A673 (cell line): Measurements from ENCODE around the gene TRAF1. TPM values are rescaled to one million over a fixed set of nuclear protein-coding genes. Genes with fewer than 3 reads are reported as not detected.

Experiments used
- Bru-seq: library from RNA; stranded (reverse); fragments of 400-500 nt; gene quantifications from one replicate; lab custom pipeline; 2021; lab: Mats Ljungman, UMichigan
- BruChase-seq, 2 experiments: library from RNA; stranded (reverse); fragments of 400-500 nt; gene quantifications; one replicate each; lab custom pipeline; 2021; lab: Mats Ljungman, UMichigan
- BruUV-seq: library from RNA; stranded (reverse); fragments of 400-500 nt; replicated peaks from 2 replicates; lab custom pipeline; 2021; lab: Mats Ljungman, UMichigan
- CTCF ChIA-PET: fragments of 300-600 bp; sonication (Branson Sonifier 250); formaldehyde crosslinking; loops from one replicate; lab custom pipeline; 2022; ENCODE audit warnings: antibody characterized with exemption; lab: Charles Lee
- POLR2A ChIA-PET: fragments of 300-600 bp; sonication (Branson Sonifier 250); formaldehyde crosslinking; loops from one replicate; lab custom pipeline; 2022; ENCODE audit warnings: antibody characterized with exemption; ENCODE audit not compliant: low non-redundant PET; lab: Charles Lee
- DNase-seq: peaks from one replicate; pipeline ENCODE4 v3.0.0-alpha.2; 2015; ENCODE audit warnings: low spot score
- H3K27ac ChIP-seq: fragments of 200-600 bp; sonication (generic); 2 replicates; pipeline ENCODE4 v1.5.1; 2016; ENCODE audit warnings: mixed run types, low read depth, mild to moderate bottlenecking, mixed read lengths, antibody characterized with exemption, low read length; ENCODE audit not compliant: poor library complexity, severe bottlenecking
- H3K27me3 ChIP-seq: fragments of 200-600 bp; sonication (generic); replicated peaks from 2 replicates; pipeline ENCODE4 v1.6.1; 2017; ENCODE audit warnings: mixed run types, low read depth, mild to moderate bottlenecking, mixed read lengths, antibody characterized with exemption, low read length; ENCODE audit not compliant: insufficient read depth, poor library complexity
- H3K36me3 ChIP-seq: fragments of 200-600 bp; sonication (generic); 2 replicates; pipeline ENCODE4 v1.6.1; 2016; ENCODE audit warnings: mixed run types, mild to moderate bottlenecking, mixed read lengths, antibody characterized with exemption, low read length; ENCODE audit not compliant: insufficient read depth, poor library complexity, severe bottlenecking
- H3K4me1 ChIP-seq: fragments of 200-600 bp; sonication (generic); 2 replicates; pipeline ENCODE4 v1.6.1; 2017; ENCODE audit warnings: mixed run types, mild to moderate bottlenecking, mixed read lengths, antibody characterized with exemption, low read length; ENCODE audit not compliant: insufficient read depth, poor library complexity, severe bottlenecking
- H3K4me3 ChIP-seq: fragments of 200-600 bp; sonication (generic); 2 replicates; pipeline ENCODE4 v1.5.1; 2016; ENCODE audit warnings: low read depth, mixed run types, mild to moderate bottlenecking, mixed read lengths, low read length; ENCODE audit not compliant: poor library complexity, severe bottlenecking
- H3K9me3 ChIP-seq: fragments of 200-600 bp; sonication (generic); 2 replicates; pipeline ENCODE4 v1.6.1; 2016; ENCODE audit warnings: mixed run types, low read depth, mild to moderate bottlenecking, mixed read lengths, antibody characterized with exemption, low read length; ENCODE audit not compliant: poor library complexity, severe bottlenecking
- EZH2 ChIP-seq: fragments of 200-600 bp; sonication (generic); IDR thresholded peaks from 2 replicates; pipeline ENCODE4 v1.6.1; 2017; ENCODE audit warnings: borderline replicate concordance, low read depth, mild to moderate bottlenecking, mixed read lengths, antibody characterized with exemption, low read length; ENCODE audit not compliant: poor library complexity, severe bottlenecking
- intact Hi-C: fragments of 100-400 bp; cut with micrococcal nuclease; formaldehyde crosslinking; loops from one replicate; pipeline ENCODE4 v1.10.0; 2022; ENCODE audit not compliant: unreplicated experiment
- long read RNA-seq: library from polyadenylated mRNA; stranded (forward); transcript quantifications from one replicate; pipeline ENCODE4 v2.0.0, GENCODE V29; 2022
- total RNA-seq: library from RNA; stranded (reverse); gene quantifications from 2 replicates; pipeline ENCODE4 v1.2.3, GENCODE V29; 2021
- TF ChIP-seq, protein P1 (sequence below): fragments of 300-800, 200-600 bp; sonication (generic); conservative IDR thresholded peaks from 2 replicates; pipeline ENCODE4 v1.5.1; 2017; ENCODE audit warnings: low read depth, mild to moderate bottlenecking, antibody characterized with exemption, low read length, moderate library complexity, mixed read lengths

The TRAF1 gene, protein sequence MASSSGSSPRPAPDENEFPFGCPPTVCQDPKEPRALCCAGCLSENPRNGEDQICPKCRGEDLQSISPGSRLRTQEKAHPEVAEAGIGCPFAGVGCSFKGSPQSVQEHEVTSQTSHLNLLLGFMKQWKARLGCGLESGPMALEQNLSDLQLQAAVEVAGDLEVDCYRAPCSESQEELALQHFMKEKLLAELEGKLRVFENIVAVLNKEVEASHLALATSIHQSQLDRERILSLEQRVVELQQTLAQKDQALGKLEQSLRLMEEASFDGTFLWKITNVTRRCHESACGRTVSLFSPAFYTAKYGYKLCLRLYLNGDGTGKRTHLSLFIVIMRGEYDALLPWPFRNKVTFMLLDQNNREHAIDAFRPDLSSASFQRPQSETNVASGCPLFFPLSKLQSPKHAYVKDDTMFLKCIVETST
- total RNA-seq: 0.73 and 0.85 TPM in 2 replicates
- percentile 31 among the genes with signal in this experiment for Bru-seq, nascent RNA
- percentile 24 among the genes with signal in this experiment for BruChase-seq, experiment 1, labeled RNA remaining after a 2-hour chase
- BruChase-seq, experiment 2, labeled RNA remaining after a 6-hour chase: percentile 24 among the genes with signal in this experiment
- long read RNA-seq, full-length matches to known transcripts: 2 of 2 reads
- long read RNA-seq, partial matches to known transcripts: 0 of 2 reads
- long read RNA-seq, other reads (novel, unspliced or antisense): 0 of 2 reads

DNA sequence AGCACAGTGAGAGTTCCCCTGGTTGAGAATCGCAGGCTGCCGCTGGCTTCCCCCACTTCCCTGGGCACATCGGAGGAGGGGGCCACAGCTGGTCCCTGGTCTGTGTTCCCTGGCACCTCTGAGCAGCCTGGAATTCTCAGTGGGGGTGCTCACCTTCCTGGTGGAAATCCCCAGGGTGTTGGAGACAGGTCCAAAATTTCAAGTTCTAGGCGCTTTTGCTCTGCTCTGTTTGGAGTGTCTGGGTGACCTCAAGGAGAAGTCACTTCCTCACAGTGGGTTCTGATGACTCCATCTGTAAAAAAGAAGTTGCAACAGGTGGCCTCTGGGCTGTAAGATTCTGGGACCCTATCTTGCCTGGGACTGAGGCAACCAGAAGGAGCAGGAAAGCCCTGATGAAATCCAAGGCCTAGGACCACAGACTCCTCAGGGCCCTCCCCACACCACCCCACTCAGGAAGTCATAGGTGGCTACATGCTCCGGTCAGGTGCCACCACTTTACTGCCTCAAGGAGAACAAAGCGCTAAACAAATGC is at the start of gene TRAF1:
TSS of gene TRAF1 (minus strand) at position 400 of the 532 bp plus-strand sequence. CDS start 721 bp downstream, outside the sequence.
- DNase-seq: no peak
- Histone ChIP-seq H3K27ac (no peak within 1 kb of the TSS), H3K9me3 (no peaks in the 10 kb centered on the region), H3K36me3 (no peaks in the 10 kb centered on the region), H3K4me1 (peaks cover 11% of the 10 kb centered on the region), H3K27me3 (no peaks in the 10 kb centered on the region), H3K4me3 (no peak within 1 kb of the TSS)
- ChIA-PET POLR2A (interaction anchor here (0.6 kb wide), 2 partner anchors 10 to 21 kb away, joined by 3 read pairs; no protein-coding TSS in a partner anchor), CTCF (interaction anchor here (0.6 kb wide), 1 partner anchor 10 kb away, joined by 3 read pairs; no protein-coding TSS in a partner anchor)
- no TSS peak for BruUV-seq
- intact Hi-C loops: no loop called here
- TF ChIP-seq, protein P1, sequence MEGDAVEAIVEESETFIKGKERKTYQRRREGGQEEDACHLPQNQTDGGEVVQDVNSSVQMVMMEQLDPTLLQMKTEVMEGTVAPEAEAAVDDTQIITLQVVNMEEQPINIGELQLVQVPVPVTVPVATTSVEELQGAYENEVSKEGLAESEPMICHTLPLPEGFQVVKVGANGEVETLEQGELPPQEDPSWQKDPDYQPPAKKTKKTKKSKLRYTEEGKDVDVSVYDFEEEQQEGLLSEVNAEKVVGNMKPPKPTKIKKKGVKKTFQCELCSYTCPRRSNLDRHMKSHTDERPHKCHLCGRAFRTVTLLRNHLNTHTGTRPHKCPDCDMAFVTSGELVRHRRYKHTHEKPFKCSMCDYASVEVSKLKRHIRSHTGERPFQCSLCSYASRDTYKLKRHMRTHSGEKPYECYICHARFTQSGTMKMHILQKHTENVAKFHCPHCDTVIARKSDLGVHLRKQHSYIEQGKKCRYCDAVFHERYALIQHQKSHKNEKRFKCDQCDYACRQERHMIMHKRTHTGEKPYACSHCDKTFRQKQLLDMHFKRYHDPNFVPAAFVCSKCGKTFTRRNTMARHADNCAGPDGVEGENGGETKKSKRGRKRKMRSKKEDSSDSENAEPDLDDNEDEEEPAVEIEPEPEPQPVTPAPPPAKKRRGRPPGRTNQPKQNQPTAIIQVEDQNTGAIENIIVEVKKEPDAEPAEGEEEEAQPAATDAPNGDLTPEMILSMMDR: no peak
- no peak for TF ChIP-seq EZH2

DNA sequence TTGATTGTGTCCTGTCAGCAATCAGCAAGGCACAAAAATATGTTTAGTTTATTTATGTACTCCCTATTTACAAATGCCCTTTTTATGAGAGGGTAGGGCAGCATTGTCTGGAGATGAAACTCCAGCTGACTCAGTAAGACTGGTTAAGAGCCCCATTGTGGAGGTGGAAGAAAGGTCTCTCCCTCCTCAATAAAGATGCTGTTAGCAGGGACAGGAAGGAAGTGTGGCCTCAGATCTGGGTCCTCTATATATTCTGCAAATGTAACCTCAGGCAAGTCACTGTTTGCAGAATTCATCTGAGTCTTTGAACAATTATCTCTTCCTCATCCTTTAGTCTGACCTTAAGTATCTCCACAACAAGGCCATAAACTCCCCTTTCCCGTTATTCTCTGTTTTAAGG is 48.3 kb upstream of the TRAF1 start:
- no peaks in the 10 kb centered on the region for H3K9me3 ChIP-seq
- H3K4me3 ChIP-seq: no peak overlapping the region
- no peak for DNase-seq
- H3K4me1 ChIP-seq: no peaks in the 10 kb centered on the region
- TF ChIP-seq EZH2: no peak
- TF ChIP-seq, protein P1: no peak
- POLR2A ChIA-PET: no interaction called here
- BruUV-seq: no TSS peak
- H3K27me3 ChIP-seq: no peaks in the 10 kb centered on the region
- H3K27ac ChIP-seq: no peak overlapping the region
- intact Hi-C loops: no loop called here
- H3K36me3 ChIP-seq: no peaks in the 10 kb centered on the region
- CTCF ChIA-PET: no interaction called here

DNA sequence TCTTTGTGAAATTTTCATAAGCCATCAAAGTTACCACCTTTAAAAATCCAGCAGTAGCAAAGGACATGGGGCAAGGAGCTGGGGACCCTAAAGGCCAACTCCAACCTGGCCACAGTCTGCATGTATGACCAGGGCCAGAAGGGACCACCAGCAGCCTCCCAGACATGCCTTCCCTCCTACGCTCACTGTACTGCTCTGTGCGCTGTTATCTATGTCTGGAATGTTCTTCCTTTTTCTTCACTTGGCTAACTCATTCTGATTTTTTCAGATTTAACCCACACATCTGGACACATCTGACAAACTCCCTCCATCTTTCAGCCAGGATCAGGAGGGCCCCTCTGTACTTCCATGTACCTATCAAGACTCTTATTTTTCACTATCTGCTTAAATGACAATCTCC is 47.6 kb upstream of the TRAF1 start:
- BruUV-seq: no TSS peak
- H3K4me1 ChIP-seq: no peaks in the 10 kb centered on the region
- POLR2A ChIA-PET: no interaction called here
- DNase-seq: no peak
- CTCF ChIA-PET: no interaction called here
- no peaks in the 10 kb centered on the region for H3K36me3 ChIP-seq
- H3K27me3 ChIP-seq: no peaks in the 10 kb centered on the region
- H3K9me3 ChIP-seq: no peaks in the 10 kb centered on the region
- intact Hi-C loops: no loop called here
- TF ChIP-seq, protein P1: no peak
- no peak for TF ChIP-seq EZH2
- no peak overlapping the region for H3K27ac ChIP-seq
- H3K4me3 ChIP-seq: no peak overlapping the region
